ENCODE data around the gene LGR4. TPM values are rescaled to one million over a fixed set of nuclear protein-coding genes. Genes with fewer than 3 reads are reported as not detected.
"Not testable (repeated sequence)": the region's sequence is repeated elsewhere in the genome, so short reads cannot be mapped to it uniquely, and the experiment has no call there.

LGR4 gene
- total RNA-seq (ENCODE audit: low replicate concordance): 16.3 and 25.1 TPM in 2 replicates

DNA sequence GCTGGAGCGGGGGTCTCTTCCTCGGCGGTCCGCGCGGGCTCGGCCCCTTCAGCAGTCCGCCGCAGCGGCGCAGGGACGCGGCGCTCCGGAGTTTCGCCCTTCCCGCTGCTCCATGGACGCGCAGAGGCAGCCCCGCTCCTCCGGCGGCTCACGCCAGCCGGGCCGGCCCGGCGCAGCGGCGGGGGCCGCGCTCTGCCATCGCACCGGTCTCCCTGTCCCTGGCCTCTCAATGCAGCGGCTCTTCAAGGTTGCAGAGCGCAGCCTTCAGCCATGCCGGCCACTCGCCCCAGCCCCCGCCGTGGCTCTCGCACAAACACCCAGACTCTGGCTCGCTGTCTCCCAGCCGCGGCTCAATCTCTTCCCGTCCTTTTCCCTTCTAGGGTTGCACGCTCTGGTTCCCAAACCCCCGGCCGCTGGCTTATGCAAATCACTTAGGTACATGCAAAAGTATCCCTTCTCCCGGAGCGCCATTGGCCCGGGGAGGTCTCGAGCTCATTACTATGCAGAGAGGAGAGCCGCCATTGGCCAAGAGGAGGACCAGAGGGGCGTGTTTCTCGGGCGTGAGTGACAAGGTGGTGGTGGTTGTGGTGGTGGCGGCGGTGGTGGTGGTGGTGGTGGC is at the start of gene LGR4:
Gene LGR4 (minus strand): TSS at position 393 of the 619 bp plus-strand sequence. CDS start 488 bp downstream, outside the sequence.
- peak; percentile 91 for DNase-seq (ENCODE audit: low read depth)
- peak within 1 kb of the TSS; percentile 81 for H3K4me3 ChIP-seq (ENCODE audit: low read depth, low read length)
- no peak for TF ChIP-seq CTCF (IDR thresholded peaks at IDR 0.05; ENCODE audit: insufficient read depth, low read length)

GRCh38 chr11:27520226-27520625 is 47.6 kb upstream of the LGR4 start:
- no peak for DNase-seq (ENCODE audit: low read depth)
- H3K4me3 ChIP-seq (ENCODE audit: low read depth, low read length): no peak overlapping the region
- no peak for TF ChIP-seq CTCF (IDR thresholded peaks at IDR 0.05; ENCODE audit: insufficient read depth, low read length)

DNA sequence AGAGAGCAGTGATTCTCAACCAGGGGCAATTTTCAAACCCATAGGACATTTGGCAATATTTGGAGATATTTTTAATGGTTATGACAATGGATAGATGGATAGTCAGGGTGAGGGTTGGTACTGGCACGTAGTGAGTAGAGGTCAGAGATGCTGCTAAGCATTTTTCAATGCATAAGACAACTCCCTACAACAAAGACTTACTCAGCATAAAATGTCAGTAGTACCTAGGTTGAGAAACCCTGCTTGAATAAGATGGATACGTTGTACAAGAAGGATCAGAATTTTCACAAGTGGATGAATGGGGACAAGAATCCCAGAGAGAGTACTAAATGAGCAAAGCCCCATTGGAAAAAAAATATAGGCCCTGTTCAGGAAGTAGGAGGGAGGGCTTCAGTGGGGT is 45.9 kb upstream of the LGR4 start:
- H3K4me3 ChIP-seq (ENCODE audit: low read depth, low read length): no peak overlapping the region
- TF ChIP-seq CTCF (IDR thresholded peaks at IDR 0.05; ENCODE audit: insufficient read depth, low read length): no peak
- DNase-seq (ENCODE audit: low read depth): no peak

GRCh38 chr11:27517490-27517889 is 44.9 kb upstream of the LGR4 start:
- DNase-seq (ENCODE audit: low read depth); H3K4me3 ChIP-seq (ENCODE audit: low read depth, low read length): not testable (repeated sequence)

GRCh38 chr11:27514558-27514957 is 42.0 kb upstream of the LGR4 start:
- no peak overlapping the region for H3K4me3 ChIP-seq (ENCODE audit: low read depth, low read length)
- DNase-seq (ENCODE audit: low read depth): peak; percentile 23
- TF ChIP-seq CTCF (IDR thresholded peaks at IDR 0.05; ENCODE audit: insufficient read depth, low read length): no peak

GRCh38 chr11:27514076-27514475 is 41.5 kb upstream of the LGR4 start:
- no peak for DNase-seq (ENCODE audit: low read depth)
- no peak for TF ChIP-seq CTCF (IDR thresholded peaks at IDR 0.05; ENCODE audit: insufficient read depth, low read length)
- no peak overlapping the region for H3K4me3 ChIP-seq (ENCODE audit: low read depth, low read length)

DNA sequence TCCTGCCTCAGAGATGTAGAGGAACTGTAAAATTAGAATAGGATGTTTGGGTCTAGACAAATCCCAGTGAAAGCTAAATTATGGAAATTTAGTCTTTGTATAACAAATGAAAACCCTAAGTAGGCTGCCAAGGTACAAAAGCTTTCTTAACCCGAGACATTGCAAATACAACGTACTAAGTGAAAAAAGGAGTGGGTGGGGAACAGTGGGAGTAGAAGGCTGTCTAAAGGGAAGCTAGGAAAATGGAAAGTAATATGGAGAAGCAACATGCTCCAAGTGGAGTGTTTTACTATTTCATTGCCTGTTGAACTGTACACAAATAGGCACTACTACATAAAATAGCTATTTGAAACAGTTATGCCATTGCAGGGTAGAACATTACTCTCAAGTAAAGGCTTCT is 40.8 kb upstream of the LGR4 start:
- no peak for TF ChIP-seq CTCF (IDR thresholded peaks at IDR 0.05; ENCODE audit: insufficient read depth, low read length)
- no peak for DNase-seq (ENCODE audit: low read depth)
- H3K4me3 ChIP-seq (ENCODE audit: low read depth, low read length): no peak overlapping the region

Measured in fibroblast of the aortic adventitia (primary cell).